AG09319 (cell line): Measurements from ENCODE around the gene TLE4.
A peak's percentile ranks its signal among the peaks of the same experiment; 100 is the strongest.
"Not testable (repeated sequence)": the region's sequence is repeated elsewhere in the genome, so short reads cannot be mapped to it uniquely, and the experiment has no call there.

Source experiments
- DNase-seq: peaks from one replicate; pipeline ENCODE4 v3.0.0-alpha.2; 2010; ENCODE audit warnings: low read depth; ENCODE audit errors: extremely low read depth
- TF ChIP-seq, protein P1 (sequence below): IDR thresholded peaks from 2 replicates; pipeline ENCODE4 v1.5.1; 2011; ENCODE audit warnings: low read depth, mild to moderate bottlenecking, inconsistent platforms, low read length, moderate library complexity

The TLE4 gene

GRCh38 chr9:79571309-79572031 is at the start of gene TLE4:
TLE4 (plus strand) TSS chr9:79571965; CDS start chr9:79572791, 826 bp downstream.
- DNase-seq = peak; percentile 100
- TF ChIP-seq, protein P1, sequence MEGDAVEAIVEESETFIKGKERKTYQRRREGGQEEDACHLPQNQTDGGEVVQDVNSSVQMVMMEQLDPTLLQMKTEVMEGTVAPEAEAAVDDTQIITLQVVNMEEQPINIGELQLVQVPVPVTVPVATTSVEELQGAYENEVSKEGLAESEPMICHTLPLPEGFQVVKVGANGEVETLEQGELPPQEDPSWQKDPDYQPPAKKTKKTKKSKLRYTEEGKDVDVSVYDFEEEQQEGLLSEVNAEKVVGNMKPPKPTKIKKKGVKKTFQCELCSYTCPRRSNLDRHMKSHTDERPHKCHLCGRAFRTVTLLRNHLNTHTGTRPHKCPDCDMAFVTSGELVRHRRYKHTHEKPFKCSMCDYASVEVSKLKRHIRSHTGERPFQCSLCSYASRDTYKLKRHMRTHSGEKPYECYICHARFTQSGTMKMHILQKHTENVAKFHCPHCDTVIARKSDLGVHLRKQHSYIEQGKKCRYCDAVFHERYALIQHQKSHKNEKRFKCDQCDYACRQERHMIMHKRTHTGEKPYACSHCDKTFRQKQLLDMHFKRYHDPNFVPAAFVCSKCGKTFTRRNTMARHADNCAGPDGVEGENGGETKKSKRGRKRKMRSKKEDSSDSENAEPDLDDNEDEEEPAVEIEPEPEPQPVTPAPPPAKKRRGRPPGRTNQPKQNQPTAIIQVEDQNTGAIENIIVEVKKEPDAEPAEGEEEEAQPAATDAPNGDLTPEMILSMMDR = no peak

- TF ChIP-seq, protein P1 = no peak
- no peak for DNase-seq
These were observed 49.0 kb upstream of the TLE4 start for GRCh38 chr9:79522793-79523192.

- DNase-seq = no peak
- TF ChIP-seq, protein P1 = no peak
These were observed 47.5 kb upstream of the TLE4 start for GRCh38 chr9:79524266-79524665.

GRCh38 chr9:79526149-79526672 is 45.6 kb upstream of the TLE4 start:
- TF ChIP-seq, protein P1 = no peak
- no peak for DNase-seq

DNA sequence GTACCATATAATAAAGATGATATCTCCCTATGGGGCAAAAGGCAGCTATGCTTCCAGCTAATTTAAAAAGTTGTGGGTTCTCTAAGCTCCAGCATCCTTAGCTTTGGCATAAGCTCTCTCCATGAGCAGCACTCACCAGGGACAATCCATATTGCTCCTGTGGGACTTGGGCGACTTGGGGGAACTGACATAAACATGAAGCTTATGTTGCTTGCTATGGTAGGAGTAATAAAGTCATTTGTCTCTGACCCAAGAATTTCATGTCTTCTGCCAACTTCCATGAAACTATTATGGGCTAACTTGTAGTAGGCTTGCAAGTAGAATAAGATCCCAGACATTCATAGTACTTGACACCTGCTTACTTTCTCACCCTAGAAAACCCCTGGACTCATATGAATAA is 36.2 kb upstream of the TLE4 start:
- TF ChIP-seq, protein P1 = no peak
- no peak for DNase-seq

GRCh38 chr9:79537838-79538237 is 33.9 kb upstream of the TLE4 start:
- TF ChIP-seq, protein P1 = no peak
- DNase-seq = no peak

- DNase-seq = no peak
- TF ChIP-seq, protein P1 = no peak
These were observed 28.8 kb upstream of the TLE4 start for GRCh38 chr9:79542735-79543620.

DNA sequence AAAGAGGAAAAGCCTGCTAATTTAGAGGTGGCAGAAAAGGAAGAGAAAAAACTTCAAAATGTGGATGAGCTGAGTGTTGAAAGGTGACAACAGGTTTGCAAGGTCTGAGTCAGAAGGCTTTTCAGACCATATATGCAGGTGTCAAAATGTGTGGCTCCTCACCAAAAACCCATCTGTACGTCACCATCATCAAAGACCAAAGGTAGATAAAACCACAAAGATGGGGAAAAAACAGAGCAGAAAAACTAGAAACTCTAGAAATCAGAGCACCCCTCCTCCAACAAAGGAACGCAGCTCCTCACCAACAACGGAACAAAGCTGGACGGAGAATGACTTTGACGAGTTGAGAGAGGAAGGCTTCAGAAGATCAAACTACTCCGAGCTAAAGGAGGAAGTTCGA is 27.4 kb upstream of the TLE4 start:
- not testable (repeated sequence) for DNase-seq
